K562 (cell line): ENCODE measurements around the gene ADORA2A. TPM values are rescaled to one million over a fixed set of nuclear protein-coding genes. Genes with fewer than 3 reads are reported as not detected.

Experiments used
- ATF1 ChIP-seq, 2 experiments: fragments of 450-650 bp in 1 of 2; IDR thresholded peaks; 2 replicates each; pipeline ENCODE4 v1.6.1; 2016; ENCODE audit warnings: missing compliant biosample characterization in 1 of 2, missing genetic modification characterization in 1 of 2
- FOS ChIP-seq: IDR thresholded peaks from 3 replicates; pipeline ENCODE4 v1.6.1; 2011; ENCODE audit not compliant: insufficient read length; ENCODE audit errors: extremely low read depth
- IRF2 ChIP-seq: sonication (generic); formaldehyde crosslinking; IDR thresholded peaks from 2 replicates; pipeline ENCODE4 v1.8.1; 2022; ENCODE audit warnings: mild to moderate bottlenecking, missing genetic modification reagents
- JUND ChIP-seq, 2 experiments: IDR thresholded peaks; 2 replicates in 1 of 2; 3 replicates in 1 of 2; pipeline ENCODE4 v1.6.1; 2011; ENCODE audit warnings: borderline replicate concordance in 2 of 2, low read depth in 2 of 2, low read length in 2 of 2, improper control_type of control experiment in 1 of 2, missing biosample characterization in 1 of 2, missing genetic modification characterization in 1 of 2, missing genetic modification reagents in 1 of 2
- KAT8 ChIP-seq: fragments of 450-650 bp; IDR thresholded peaks from 2 replicates; pipeline ENCODE4 v1.6.1; 2016; ENCODE audit warnings: low read depth, mild to moderate bottlenecking
- MEF2D ChIP-seq: conservative IDR thresholded peaks from 2 replicates; pipeline ENCODE4 v1.6.1; 2016; ENCODE audit warnings: low read depth, missing genetic modification characterization, missing compliant biosample characterization
- NR2C2 ChIP-seq, 2 experiments: fragments of 200-800 bp in 1 of 2; sonication (Bioruptor generic) in 1 of 2; sonication (generic) in 1 of 2; formaldehyde crosslinking in 1 of 2; IDR thresholded peaks; 2 replicates each; pipeline versions ENCODE4 v1.6.1 to v1.8.0; 2016 to 2022; ENCODE audit warnings: mild to moderate bottlenecking in 1 of 2, missing compliant biosample characterization in 1 of 2, missing genetic modification characterization in 1 of 2, missing genetic modification reagents in 1 of 2
- NR4A1 ChIP-seq, 2 experiments: fragments of 250-450 bp in 1 of 2; fragments of 450-650 bp in 1 of 2; sonication (Bioruptor Pico) in 1 of 2; IDR thresholded peaks; 2 replicates each; pipeline versions ENCODE4 v1.4.0 to v1.6.1; 2016 to 2020; ENCODE audit warnings: mild to moderate bottlenecking in 2 of 2, missing compliant biosample characterization in 1 of 2, missing genetic modification characterization in 1 of 2, moderate library complexity in 1 of 2
- POLR2H ChIP-seq: IDR thresholded peaks from 2 replicates; pipeline ENCODE4 v1.6.1; 2016; ENCODE audit warnings: missing genetic modification characterization, low read depth, mild to moderate bottlenecking, control low read depth, missing compliant biosample characterization, moderate library complexity
- RCOR1 ChIP-seq, 2 experiments: IDR thresholded peaks; 2 replicates each; pipeline ENCODE4 v1.6.1; 2012; ENCODE audit warnings: low read depth in 2 of 2, low read length in 2 of 2, borderline replicate concordance in 1 of 2, improper control_type of control experiment in 1 of 2
- RREB1 ChIP-seq: fragments of 250-450 bp; sonication (Bioruptor Pico); IDR thresholded peaks from 2 replicates; pipeline ENCODE4 v1.4.0; 2020
- TEAD1 ChIP-seq, 2 experiments: fragments of 450-650 bp in 1 of 2; sonication (generic) in 1 of 2; formaldehyde crosslinking; IDR thresholded peaks; 2 replicates each; pipeline versions ENCODE4 v1.4.0 to v1.8.0; 2020 to 2022; ENCODE audit warnings: mild to moderate bottlenecking in 2 of 2, missing genetic modification reagents in 1 of 2
- U2AF1 ChIP-seq: fragments of 200-400 bp; formaldehyde crosslinking; optimal IDR thresholded peaks from 2 replicates; pipeline ENCODE3; 2017; ENCODE audit warnings: mild to moderate bottlenecking, low read depth, low read length, moderate library complexity
- ZBTB17 ChIP-seq: fragments of 450-650 bp; formaldehyde crosslinking; IDR thresholded peaks from 2 replicates; pipeline ENCODE4 v1.4.0; 2020; ENCODE audit warnings: mild to moderate bottlenecking
- ZNF23 ChIP-seq: fragments of 250-450 bp; sonication (Bioruptor Pico); IDR thresholded peaks from 2 replicates; pipeline ENCODE4 v1.4.0; 2020; ENCODE audit warnings: mild to moderate bottlenecking
- ZNF445 ChIP-seq: fragments of 250-450 bp; sonication (Bioruptor Pico); IDR thresholded peaks from 2 replicates; pipeline ENCODE4 v1.4.0; 2020; ENCODE audit warnings: low read depth, mild to moderate bottlenecking, moderate library complexity
- ZNF584 ChIP-seq: fragments of 200-800 bp; sonication (Bioruptor generic); IDR thresholded peaks from 2 replicates; pipeline ENCODE4 v1.6.1; 2016; ENCODE audit warnings: low read depth, mild to moderate bottlenecking, missing genetic modification characterization, missing compliant biosample characterization
- ZNF639 ChIP-seq, 2 experiments: fragments of 200-800 bp in 1 of 2; sonication (Bioruptor generic) in 1 of 2; sonication (generic) in 1 of 2; formaldehyde crosslinking in 1 of 2; IDR thresholded peaks in 1 of 2; conservative IDR thresholded peaks in 1 of 2; 2 replicates each; pipeline versions ENCODE4 v1.5.0 to v1.6.1; 2016 to 2020; ENCODE audit warnings: missing compliant biosample characterization in 1 of 2, missing genetic modification characterization in 1 of 2, missing genetic modification reagents in 1 of 2
- polyA plus RNA-seq, 8 experiments: library from polyadenylated mRNA; depleted of rRNA in 4 of 8; stranded (reverse) in 5 of 8; unstranded in 3 of 8; fragments of >200 nt; fragmentation: Nextera tagmentation in 2 of 8; fragmentation: Illumina TruSeq in 1 of 8; extraction: Ambion mirVana in 2 of 8; extraction: Trizol in 1 of 8; gene quantifications; 2 replicates each; pipeline versions ENCODE4 v1.2.1 to v1.2.3, GENCODE V29; 2011 to 2014; ENCODE audit warnings: inconsistent platforms in 1 of 8, missing spikeins in 1 of 8
- total RNA-seq, 7 experiments: library from RNA; depleted of rRNA in 6 of 7; stranded (reverse); fragments of >200 nt in 6 of 7; fragmentation: Illumina TruSeq in 2 of 7; extraction: Trizol in 2 of 7; gene quantifications; 2 replicates each; pipeline versions ENCODE4 v1.2.1 to v1.2.3, GENCODE V29; 2011 to 2021; ENCODE audit warnings: low replicate concordance in 1 of 7

ADORA2A gene
- total and polyA plus RNA-seq, 9 of the 15 experiments (the other 6 are each of a cell fraction or from before 2014, with no cell fraction given) = 0.15 to 2.1 (median 0.66) TPM; not detected in 2

DNA sequence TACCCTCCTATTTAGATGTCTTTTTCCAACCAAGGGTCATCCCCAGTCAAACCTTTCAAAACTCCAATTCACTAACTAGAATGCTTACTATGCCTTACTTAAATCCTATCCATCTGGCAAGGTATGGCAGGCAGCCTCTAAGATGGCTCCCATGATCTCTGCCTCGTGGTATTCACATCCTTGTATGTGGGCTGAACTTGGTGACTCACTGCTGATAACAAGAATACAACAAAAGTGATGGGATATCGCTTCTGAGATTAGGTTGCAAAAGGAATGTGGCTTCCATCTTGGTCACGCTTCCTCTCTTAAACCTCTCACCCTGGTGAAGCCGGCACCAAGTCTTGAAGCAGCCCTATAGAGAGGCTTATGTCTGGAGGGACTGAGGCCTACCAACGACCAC, 38.2 kb downstream of the ADORA2A start (continued):
- TF ChIP-seq RREB1 (CRISPR knock-in tag) (no peak), RCOR1 (IDR thresholded peaks at IDR 0.05; ENCODE audit: borderline replicate concordance in 1 of 2, low read depth in 2 of 2, low read length in 2 of 2) (peak in 1 of 2 experiments; percentile 51; a peak in 1 of 4 replicates), KAT8 (peak; percentile 59; the same call in 1 of the 2 replicates), NR2C2 (CRISPR knock-in tag; IDR thresholded peaks at IDR 0.05) (no peak), NR2C2 (tag; IDR thresholded peaks at IDR 0.05) (peak; percentile 37; the same call in 1 of the 2 replicates), ZNF584 (0 out of 2 replicates have a peak, but pooled peaks have one; percentile 54), ZNF639 (CRISPR knock-in tag; conservative IDR thresholded peaks at IDR 0.05 in 1 of 2, IDR thresholded peaks at IDR 0.05 in 1 of 2) (peak in 1 of 2 experiments; percentile 73; a peak in 2 of 4 replicates), MEF2D (tag) (peak; percentile 51; the same call in 1 of the 2 replicates), NR4A1 (CRISPR knock-in tag; IDR thresholded peaks at IDR 0.05) (no peak), NR4A1 (tag; IDR thresholded peaks at IDR 0.05) (0 out of 2 replicates have a peak, but pooled peaks have one; percentile 42), JUND (IDR thresholded peaks at IDR 0.05; ENCODE audit: borderline replicate concordance, low read depth, low read length) (peak; percentile 89), JUND (tag; IDR thresholded peaks at IDR 0.05; ENCODE audit: borderline replicate concordance, low read depth, low read length) (peak; percentile 88; the same call in 2 of the 3 replicates), ATF1 (CRISPR knock-in tag; IDR thresholded peaks at IDR 0.05) (no peak), ATF1 (tag; IDR thresholded peaks at IDR 0.05) (0 out of 2 replicates have a peak, but pooled peaks have one; percentile 8), ZNF445 (CRISPR knock-in tag) (no peak), FOS (no peak), U2AF1 (no peak), IRF2 (CRISPR knock-in tag) (no peak), POLR2H (tag) (no peak), ZBTB17 (CRISPR knock-in tag) (0 out of 2 replicates have a peak, but pooled peaks have one; percentile 19), TEAD1 (CRISPR knock-in tag; IDR thresholded peaks at IDR 0.05) (peak in 1 of 2 experiments; percentile 41; a peak in 1 of 4 replicates), ZNF23 (no peak)
